ENCODE results near the gene EMC7.
"Not testable (repeated sequence)": the region's sequence is repeated elsewhere in the genome, so short reads cannot be mapped to it uniquely, and the experiment has no call there.

EMC7 gene

DNA sequence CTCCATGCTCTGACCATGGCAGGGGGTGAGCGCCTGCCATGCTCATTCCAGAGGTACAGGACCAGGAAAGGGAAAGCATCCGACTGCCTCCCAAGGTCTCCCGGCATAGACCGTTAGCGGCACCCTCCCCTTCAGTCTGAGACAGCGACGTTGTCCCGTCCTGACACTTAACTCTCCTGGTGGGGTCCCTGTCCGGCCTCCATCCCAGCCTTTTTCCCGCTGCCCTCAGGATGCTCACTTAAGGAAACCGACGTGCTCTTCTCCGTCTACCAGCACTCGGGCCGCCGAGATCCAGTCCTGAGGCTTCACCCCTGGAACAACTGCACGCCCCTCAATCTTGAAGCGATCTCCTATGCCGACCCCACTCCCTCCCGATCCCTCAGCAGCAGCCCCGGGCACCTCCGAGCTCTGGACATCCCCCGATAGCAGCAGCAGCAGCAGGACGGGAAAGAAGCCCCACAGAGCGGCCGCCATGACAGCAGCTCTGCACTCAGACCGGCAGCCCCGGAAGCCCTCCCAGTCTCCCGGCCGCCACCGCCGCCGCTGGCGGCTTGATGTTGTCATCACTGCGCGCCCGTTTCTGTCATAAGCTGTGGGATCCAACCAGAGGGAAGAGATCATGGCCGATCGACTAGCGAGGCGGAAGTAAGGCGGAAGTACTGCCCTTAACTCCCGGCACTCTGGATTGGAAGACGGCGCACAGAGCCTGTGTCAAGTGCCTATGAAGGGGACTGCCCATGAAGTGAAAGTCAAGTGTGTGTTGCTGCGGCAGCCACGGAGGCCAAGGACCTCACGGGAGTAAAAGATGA lies at the start of gene EMC7, which contains the start of gene PGBD4:
EMC7 (minus strand) TSS at position 497 of the 809 bp plus-strand sequence; CDS start at position 474, 23 bp downstream.
PGBD4 (plus strand) TSS at position 718 of the 809 bp plus-strand sequence. CDS start 449 bp downstream, outside the sequence.
- peak; percentile 99 for DNase-seq (ENCODE audit: low read depth)

GRCh38 chr15:34147371-34148140 lies 45.9 kb upstream of the EMC7 start:
- no peak for DNase-seq (ENCODE audit: low read depth)

DNA sequence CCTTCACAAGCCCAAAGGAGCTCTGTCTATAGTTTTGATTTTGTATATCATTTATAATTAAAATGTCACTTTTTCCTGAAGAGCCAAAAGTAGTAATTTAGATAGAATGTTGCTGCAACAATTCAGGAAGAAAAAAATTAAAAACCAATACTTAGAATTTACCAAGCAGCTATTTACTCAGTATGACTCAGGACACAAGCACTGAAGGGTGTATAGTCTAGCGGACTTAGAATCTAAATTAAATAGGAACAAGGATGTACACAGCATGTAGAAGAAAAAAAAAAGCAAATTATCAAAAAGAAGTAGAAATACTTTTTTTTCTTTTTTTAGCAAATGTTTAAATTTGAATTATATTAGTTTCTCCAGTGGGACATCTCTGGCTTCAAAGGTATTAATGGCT lies 31.8 kb upstream of the EMC7 start:
- no peak for DNase-seq (ENCODE audit: low read depth)

- no peak for DNase-seq (ENCODE audit: low read depth)
Observed at GRCh38 chr15:34132881-34133280, 31.2 kb upstream of the EMC7 start.

DNA sequence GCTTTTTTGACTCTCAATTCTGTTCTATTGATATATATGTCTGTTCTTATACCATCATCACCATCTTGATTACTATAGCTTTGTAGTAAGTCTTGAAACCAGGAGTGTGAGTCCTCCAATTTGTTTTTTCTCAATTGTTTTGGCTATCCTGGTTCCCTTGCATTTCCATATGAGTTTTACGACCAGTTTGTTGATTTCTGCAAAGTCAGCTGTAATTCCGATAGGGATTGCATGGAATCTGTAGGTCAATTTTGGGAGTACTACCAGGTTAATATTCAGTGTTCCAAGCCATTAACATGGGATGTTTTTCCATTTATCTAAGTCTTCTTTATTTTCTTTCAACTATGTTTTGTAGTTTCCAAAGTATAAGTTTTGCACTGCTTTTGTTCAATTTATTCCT lies 27.2 kb upstream of the EMC7 start:
- DNase-seq (ENCODE audit: low read depth), result no peak

GRCh38 chr15:34126522-34126921 lies 24.9 kb upstream of the EMC7 start:
- DNase-seq (ENCODE audit: low read depth), result no peak

- DNase-seq (ENCODE audit: low read depth), result no peak
Observed at GRCh38 chr15:34125945-34126344, 24.3 kb upstream of the EMC7 start.

DNA sequence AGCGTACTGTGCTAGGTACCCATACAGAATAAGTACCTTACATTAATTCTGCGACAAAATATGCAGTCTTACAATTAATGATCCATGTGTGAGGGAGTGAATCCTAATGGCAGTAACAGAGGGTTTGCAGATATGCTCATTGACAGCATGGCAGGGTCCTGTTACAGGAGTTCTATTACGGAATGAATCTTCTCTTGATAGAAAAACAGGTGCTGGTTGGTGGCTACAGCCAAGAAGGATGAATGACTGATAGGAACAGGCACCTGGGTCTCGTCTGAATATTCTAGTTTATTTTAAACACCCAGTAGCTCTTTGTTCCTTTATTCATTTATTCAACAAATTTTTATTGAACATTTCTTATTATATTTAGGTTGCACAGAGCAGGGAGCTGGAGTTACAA lies 23.0 kb upstream of the EMC7 start:
- no peak for DNase-seq (ENCODE audit: low read depth)

- no peak for DNase-seq (ENCODE audit: low read depth)
Observed at GRCh38 chr15:34122771-34123183, 21.1 kb upstream of the EMC7 start.

DNA sequence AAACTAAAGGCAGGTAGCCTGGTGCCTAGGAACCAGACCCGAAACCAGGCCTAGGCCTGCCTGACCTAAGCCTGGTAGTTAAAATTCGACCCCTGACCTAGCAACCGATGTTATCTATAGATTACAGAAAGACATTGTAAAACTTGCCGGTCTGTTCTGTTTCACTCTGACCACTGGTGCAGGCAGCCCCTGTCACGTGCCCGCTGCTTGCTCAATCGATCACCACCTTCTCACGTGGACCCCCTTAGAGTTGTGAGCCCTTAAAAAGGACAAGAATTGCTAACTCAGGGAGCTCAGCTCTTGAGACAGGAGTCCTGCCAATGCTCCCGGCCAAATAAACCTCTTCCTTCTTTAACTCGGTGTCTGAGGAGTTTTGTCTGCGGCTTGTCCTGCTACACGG lies 20.1 kb upstream of the EMC7 start:
- not testable (repeated sequence) for DNase-seq (ENCODE audit: low read depth)

DNA sequence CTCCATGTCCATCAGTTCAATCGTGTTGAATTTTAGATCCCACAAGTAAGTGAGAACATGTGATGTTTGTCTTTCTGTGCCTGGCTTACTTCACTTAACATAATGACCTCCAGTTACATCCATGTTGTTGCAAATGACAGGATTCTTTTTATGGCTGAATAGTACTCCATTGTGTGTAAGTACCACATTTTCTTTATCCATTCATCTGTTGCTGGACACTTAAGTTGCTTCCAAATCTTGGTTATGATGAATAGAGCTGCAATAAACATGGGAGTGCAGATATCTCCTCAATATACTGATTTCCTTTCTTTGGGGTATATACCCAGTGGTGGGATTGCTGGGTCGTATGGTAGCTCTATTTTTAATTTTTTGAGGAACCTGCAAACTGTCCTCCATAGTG lies 18.8 kb upstream of the EMC7 start:
- DNase-seq (ENCODE audit: low read depth), result not testable (repeated sequence)

GRCh38 chr15:34119291-34119690 lies 17.6 kb upstream of the EMC7 start:
- no peak for DNase-seq (ENCODE audit: low read depth)

DNA sequence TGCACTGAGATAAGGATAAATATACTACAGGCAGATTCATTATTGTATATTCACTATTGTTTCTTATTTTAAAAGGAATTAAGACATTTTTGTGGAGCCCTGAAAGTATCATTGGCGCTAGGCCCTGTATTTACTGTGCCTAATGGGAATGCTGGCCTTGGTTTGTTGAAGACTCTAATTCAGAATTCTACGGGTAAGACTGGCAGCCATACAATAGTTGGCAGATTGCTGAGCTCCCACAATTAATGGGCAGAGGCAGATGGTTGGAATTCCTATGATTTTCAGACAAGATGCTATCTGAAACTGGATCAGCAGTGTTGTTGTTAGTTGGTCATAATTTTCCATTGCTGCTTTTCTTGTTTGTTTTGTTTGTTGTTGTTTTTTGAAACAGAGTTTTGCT lies 15.0 kb upstream of the EMC7 start:
- DNase-seq (ENCODE audit: low read depth), result no peak

DNA sequence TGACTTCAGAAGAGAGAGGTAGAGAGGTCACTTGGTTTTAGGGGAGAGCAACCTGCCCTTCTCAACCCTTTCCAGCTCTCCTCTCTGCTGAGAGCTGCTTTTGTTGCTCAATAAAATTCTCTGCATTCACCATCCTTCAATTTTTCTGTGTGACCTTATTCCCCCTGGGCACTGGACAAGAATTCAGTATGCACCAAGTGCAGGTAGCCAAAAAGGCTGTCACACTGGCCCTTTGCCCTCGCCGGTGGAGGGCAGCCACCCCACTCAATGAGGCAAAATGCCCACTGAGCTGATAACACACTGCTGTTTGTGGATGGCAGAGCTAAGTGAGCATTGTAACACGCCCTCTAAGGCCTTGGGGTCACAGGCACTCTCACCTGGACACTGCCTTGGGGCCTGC lies 13.1 kb upstream of the EMC7 start:
- no peak for DNase-seq (ENCODE audit: low read depth)

DNA sequence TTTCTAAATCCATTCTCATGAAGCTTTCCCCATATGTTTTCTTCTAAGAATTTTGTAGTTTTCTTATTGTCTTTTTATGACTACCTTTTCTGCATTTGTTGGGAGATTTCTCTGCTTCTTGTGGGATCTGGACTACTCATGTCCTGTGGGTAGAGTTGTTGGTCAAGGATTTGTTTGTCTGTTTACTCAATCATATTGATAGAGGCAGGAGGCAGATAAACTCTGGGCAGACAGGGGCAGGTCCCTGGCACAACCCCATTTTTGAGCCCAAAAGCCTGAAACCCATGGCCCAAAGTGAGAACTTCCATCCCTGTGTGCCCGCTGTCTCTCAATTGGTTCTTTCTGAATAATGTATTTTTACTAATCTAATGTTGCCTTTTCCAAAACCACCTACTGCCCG lies 12.6 kb upstream of the EMC7 start:
- no peak for DNase-seq (ENCODE audit: low read depth)

DNA sequence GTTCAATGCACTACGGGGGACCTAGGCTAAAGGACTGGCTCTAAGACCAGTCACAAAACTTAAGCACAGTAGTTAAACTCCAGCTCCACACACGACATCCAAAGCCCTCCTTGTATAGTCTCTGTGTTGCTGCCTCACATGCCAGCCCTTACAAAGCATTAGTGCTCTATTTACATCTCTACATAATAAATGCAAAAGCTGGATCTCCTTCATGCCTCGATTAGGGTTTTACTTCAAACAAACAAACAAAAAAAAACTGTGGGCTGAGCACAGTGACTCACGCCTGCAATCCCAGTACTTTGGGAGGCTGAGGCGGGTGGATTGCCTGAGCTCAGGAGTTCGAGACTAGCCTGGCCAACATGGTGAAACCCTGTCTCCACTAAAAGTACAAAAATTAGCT lies 9.8 kb upstream of the EMC7 start:
- DNase-seq (ENCODE audit: low read depth), result no peak

- DNase-seq (ENCODE audit: low read depth), result no peak
Observed at GRCh38 chr15:34109797-34110663, 8.4 kb upstream of the EMC7 start.

GRCh38 chr15:34107315-34107714 lies 5.7 kb upstream of the EMC7 start:
- no peak for DNase-seq (ENCODE audit: low read depth)

DNA sequence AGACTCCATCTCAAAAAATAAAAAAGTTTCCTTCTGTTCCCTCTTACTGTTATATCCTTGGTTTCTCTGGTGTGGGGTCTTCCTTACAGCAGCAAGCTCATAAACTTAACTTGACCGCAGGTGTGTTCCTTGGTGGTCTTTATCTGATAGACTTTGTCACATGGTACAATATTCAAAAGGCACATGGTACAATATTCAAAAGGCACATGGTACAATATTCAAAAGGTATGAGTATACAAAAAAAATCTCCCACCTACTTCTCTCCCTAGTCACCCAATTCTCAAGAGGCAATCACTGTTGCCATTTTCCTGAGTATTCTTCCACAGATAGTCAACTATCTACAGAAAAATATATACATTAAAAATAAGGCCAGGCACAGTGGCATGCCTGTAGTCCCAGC lies 4.8 kb upstream of the EMC7 start:
- no peak for DNase-seq (ENCODE audit: low read depth)

DNA sequence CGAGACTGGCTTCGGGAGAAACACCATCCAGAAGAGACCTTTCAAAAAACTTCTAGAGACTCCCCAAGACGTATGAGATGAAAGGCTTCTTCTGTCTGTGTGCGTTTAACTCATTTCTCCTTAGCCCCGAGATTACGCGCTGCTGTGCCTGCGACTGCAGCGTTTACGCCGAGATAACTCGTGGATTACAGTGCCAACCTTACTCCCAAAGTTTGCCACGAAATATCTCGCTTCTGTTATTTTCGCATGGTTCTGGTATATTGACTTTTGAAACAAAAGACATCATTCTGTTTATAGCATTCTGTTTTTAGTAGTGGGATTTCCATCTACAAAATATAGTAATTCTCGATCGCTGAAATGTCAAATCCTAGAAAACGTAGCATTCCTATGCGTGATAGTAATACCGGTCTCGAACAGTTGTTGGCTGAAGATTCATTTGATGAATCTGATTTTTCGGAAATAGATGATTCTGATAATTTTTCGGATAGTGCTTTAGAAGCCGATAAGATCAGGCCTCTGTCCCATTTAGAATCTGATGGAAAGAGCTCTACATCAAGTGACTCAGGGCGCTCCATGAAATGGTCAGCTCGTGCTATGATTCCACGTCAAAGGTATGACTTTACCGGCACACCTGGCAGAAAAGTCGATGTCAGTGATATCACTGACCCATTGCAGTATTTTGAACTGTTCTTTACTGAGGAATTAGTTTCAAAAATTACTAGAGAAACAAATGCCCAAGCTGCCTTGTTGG lies 688 bp upstream of the EMC7 start:
- no peak for DNase-seq (ENCODE audit: low read depth)

DNA sequence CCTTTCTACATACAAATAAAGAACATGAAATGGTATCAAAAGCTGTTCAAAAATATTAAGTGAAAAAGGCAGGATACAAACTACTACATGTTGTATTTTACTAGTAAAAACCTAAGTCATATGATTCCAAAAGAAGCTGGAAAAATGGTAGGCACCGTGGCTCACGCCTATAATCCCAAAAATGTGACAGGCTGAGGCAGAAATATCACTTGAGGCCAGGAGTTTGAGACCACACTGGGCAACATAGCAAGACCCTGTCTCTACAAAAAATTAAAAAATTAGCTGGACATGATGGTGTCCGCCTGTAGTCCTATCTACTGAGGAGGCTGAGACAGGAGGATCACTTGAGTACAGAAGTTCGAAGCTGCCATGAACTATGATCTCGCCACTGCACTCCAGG lies 1.7 kb downstream of the EMC7 start:
- DNase-seq (ENCODE audit: low read depth), result no peak

- no peak for DNase-seq (ENCODE audit: low read depth)
Observed at GRCh38 chr15:34085746-34086145, 15.9 kb downstream of the EMC7 start.
